ENCODE data around the gene TRIM41. TPM values are rescaled to one million over a fixed set of nuclear protein-coding genes. Genes with fewer than 3 reads are reported as not detected.

Gene TRIM41
- total and polyA plus RNA-seq, 2 experiments from 2014 or later, result 2.0 to 14.9 TPM

GRCh38 chr5:181203093-181203711 lies 19.9 kb upstream of the TRIM41 start:
- Histone ChIP-seq H3K79me2 (no peaks in the 10 kb centered on the region), H2AFZ (no peak overlapping the region), H3K9me2 (replicated peaks; ENCODE audit: insufficient read depth) (no peaks in the 10 kb centered on the region), H4K20me1 (ENCODE audit: insufficient read depth, poor library complexity, severe bottlenecking) (no peaks in the 10 kb centered on the region), H3K4me1 (ENCODE audit: insufficient read depth) (peaks cover 20% of the 10 kb centered on the region), H3K36me3 (replicated peaks; ENCODE audit: insufficient read depth, low read depth) (no peaks in the 10 kb centered on the region), H3K9me3 (ENCODE audit: low read depth) (no peaks in the 10 kb centered on the region), H3K27ac (no peak overlapping the region), H3K27me3 (peaks cover 30% of the 10 kb centered on the region), H3K4me3 (no peak overlapping the region), H3K4me2 (peak overlapping the region; percentile 100)
- no peak for TF ChIP-seq CTCF (IDR thresholded peaks at IDR 0.05; ENCODE audit: poor library complexity)
- TF ChIP-seq EZH2 (IDR thresholded peaks at IDR 0.05; ENCODE audit: borderline replicate concordance), result no peak
- TF ChIP-seq EZH2phosphoT487 (IDR thresholded peaks at IDR 0.05; ENCODE audit: low read depth, severe bottlenecking, unreplicated experiment), result no peak
- no peak for DNase-seq (ENCODE audit: low spot score)
- WGBS (ENCODE audit: low lambda C conversion rate, missing lambda C conversion rate), result 74% methylated on average over 11 of the region's 11 CpGs

DNA sequence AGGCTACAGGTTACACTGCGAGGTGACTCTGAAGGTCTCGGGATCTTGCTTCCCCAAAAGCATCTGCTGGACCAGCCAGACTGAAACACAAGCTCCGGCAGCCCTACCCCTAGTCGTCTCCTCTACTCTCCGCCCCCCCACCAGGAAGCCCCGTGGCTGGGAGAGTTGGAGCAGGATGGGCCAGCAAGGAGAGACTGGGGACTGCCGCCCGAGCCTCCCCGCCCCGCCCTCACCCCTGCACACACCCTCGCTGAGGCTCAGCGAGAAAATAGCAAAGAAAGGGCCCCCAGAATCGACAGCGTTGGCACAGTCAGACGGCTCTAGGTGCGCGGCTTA lies 19.3 kb upstream of the TRIM41 start:
- WGBS (ENCODE audit: low lambda C conversion rate, missing lambda C conversion rate), result 17% methylated on average over 11 of the region's 17 CpGs

DNA sequence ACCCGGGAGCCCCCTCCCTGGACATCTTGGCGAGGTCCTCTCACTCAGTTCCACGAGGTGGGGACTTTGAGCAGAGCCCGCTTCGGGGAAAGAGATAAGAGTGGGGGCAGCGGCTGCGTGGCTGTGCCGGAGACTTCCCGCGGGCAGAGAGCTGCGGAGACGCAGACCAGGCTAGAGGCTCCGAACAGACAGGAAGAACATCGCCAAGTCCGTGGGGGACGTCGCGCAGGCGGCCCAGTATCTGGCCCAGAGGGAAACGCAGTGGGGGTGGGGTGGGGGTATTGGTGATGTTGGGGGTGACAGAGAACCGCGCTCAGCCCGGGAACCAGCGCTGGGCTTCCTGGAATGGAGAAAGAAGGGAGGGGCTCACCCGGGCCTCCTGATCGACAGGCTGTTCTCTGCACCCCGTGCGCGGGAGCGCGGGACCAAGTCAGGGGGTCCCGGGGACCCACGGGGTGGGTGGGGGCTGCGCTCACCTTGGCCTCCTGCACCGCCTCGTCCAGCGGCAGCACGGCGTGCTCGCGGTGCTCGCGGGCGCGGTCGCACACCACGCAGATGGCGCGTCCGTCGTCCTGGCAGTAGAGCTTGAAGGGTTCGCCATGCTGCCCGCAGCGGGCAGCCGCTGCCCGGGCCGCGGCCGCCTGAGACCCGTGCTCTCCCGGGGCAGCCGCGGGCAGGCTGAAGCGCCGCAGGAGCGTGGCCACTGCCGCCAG lies 18.8 kb upstream of the TRIM41 start:
- no peaks in the 10 kb centered on the region for H3K36me3 ChIP-seq (replicated peaks; ENCODE audit: insufficient read depth, low read depth)
- 3% methylated on average over 28 of the region's 67 CpGs for WGBS (ENCODE audit: low lambda C conversion rate, missing lambda C conversion rate)
- H3K27me3 ChIP-seq, result peaks cover 30% of the 10 kb centered on the region
- H3K9me2 ChIP-seq (replicated peaks; ENCODE audit: insufficient read depth), result no peaks in the 10 kb centered on the region
- no peaks in the 10 kb centered on the region for H3K9me3 ChIP-seq (ENCODE audit: low read depth)
- DNase-seq (ENCODE audit: low spot score), result no peak
- H3K4me2 ChIP-seq, result peak overlapping the region; percentile 100
- H4K20me1 ChIP-seq (ENCODE audit: insufficient read depth, poor library complexity, severe bottlenecking), result no peaks in the 10 kb centered on the region
- no peak overlapping the region for H3K27ac ChIP-seq
- peak overlapping the region; percentile 62 for H2AFZ ChIP-seq
- peak overlapping the region; percentile 53 for H3K4me3 ChIP-seq
- H3K79me2 ChIP-seq, result no peaks in the 10 kb centered on the region
- TF ChIP-seq EZH2 (IDR thresholded peaks at IDR 0.05; ENCODE audit: borderline replicate concordance), result no peak
- TF ChIP-seq CTCF (IDR thresholded peaks at IDR 0.05; ENCODE audit: poor library complexity), result no peak
- H3K4me1 ChIP-seq (ENCODE audit: insufficient read depth), result peaks cover 20% of the 10 kb centered on the region

More for the DNA sequence above, 19.3 kb upstream of the TRIM41 start:
- Histone ChIP-seq H3K27ac (no peak overlapping the region), H2AFZ (peak overlapping the region; percentile 62), H3K9me2 (replicated peaks; ENCODE audit: insufficient read depth) (no peaks in the 10 kb centered on the region), H3K27me3 (peaks cover 30% of the 10 kb centered on the region), H3K4me3 (peak overlapping the region; percentile 53), H3K9me3 (ENCODE audit: low read depth) (no peaks in the 10 kb centered on the region), H3K79me2 (no peaks in the 10 kb centered on the region), H3K4me1 (ENCODE audit: insufficient read depth) (peaks cover 20% of the 10 kb centered on the region), H4K20me1 (ENCODE audit: insufficient read depth, poor library complexity, severe bottlenecking) (no peaks in the 10 kb centered on the region), H3K36me3 (replicated peaks; ENCODE audit: insufficient read depth, low read depth) (no peaks in the 10 kb centered on the region), H3K4me2 (peak overlapping the region; percentile 100)
- TF ChIP-seq EZH2phosphoT487 (IDR thresholded peaks at IDR 0.05; ENCODE audit: low read depth, severe bottlenecking, unreplicated experiment), result no peak
- TF ChIP-seq CTCF (IDR thresholded peaks at IDR 0.05; ENCODE audit: poor library complexity), result no peak
- no peak for TF ChIP-seq EZH2 (IDR thresholded peaks at IDR 0.05; ENCODE audit: borderline replicate concordance)
- DNase-seq (ENCODE audit: low spot score), result no peak
